HG03460 (cell line): ENCODE results near the gene HNRNPUL1.
A peak's percentile ranks its signal among the peaks of the same experiment; 100 is the strongest.

Source experiments
- ATAC-seq: cut with Tn5 transposase; IDR thresholded peaks from one replicate; pipeline ENCODE4 v1.9.1; 2021; ENCODE audit not compliant: unreplicated experiment

The HNRNPUL1 gene

DNA sequence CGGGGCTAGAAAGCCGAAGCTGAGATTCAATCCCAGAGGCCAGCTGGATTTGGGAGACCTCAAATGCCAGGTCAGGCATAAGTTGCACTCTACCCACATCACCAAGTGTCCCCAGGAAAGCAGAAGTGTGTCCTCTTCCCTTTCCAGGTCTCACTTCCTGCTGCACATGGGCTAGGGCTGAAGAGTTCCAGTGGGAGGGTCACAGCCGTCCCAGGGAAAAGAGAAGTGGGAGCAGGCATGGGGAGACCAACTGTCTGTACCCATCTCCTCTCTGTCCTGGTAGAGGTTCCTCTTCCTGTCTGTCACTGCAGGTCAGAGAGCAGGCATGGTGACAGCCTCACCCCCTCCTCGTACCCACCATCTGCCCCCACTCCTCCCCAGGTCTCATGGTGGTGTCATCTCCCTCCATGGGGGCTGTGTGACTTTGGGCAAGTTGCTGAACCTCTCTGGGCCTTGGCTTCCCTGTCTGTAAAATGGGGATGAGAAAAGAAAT lies 30.4 kb upstream of the HNRNPUL1 start:
- ATAC-seq = no peak

GRCh38 chr19:41234512-41235168 lies 29.5 kb upstream of the HNRNPUL1 start:
- ATAC-seq = no peak

GRCh38 chr19:41235480-41235879 lies 28.7 kb upstream of the HNRNPUL1 start:
- ATAC-seq = no peak

GRCh38 chr19:41238244-41238643 lies 25.9 kb upstream of the HNRNPUL1 start:
- no peak for ATAC-seq

- ATAC-seq = no peak
These were observed 24.8 kb upstream of the HNRNPUL1 start for GRCh38 chr19:41239363-41239762.

DNA sequence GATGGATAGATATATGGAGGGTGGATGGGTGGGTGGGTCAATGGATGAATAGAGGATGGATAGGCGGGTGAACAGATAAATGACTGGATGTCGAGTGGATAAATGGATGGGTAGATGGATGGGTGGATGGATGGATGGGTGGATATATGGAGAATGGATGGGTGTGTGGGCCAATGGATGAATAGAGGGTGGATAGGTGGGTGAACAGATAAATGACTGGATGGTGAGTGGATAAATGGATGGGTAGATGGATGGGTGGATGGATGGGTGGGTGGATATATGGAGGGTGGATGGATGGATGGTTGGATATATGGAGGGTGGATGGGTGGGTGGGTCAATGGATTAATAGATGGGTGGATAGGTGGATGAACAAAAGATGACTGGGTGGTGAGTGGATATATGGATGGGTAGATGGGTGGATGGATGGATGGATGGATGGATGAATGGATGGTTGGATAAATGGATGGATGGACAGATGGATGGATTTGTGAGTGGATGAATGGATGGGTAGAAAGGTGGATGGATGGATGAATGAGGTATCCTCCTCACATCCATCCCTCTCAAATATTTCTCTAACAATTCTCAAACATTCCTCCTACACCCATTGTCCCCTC lies 24.1 kb upstream of the HNRNPUL1 start:
- ATAC-seq = no peak

GRCh38 chr19:41241859-41242258 lies 22.3 kb upstream of the HNRNPUL1 start:
- no peak for ATAC-seq

GRCh38 chr19:41244117-41244516 lies 20.1 kb upstream of the HNRNPUL1 start:
- no peak for ATAC-seq

DNA sequence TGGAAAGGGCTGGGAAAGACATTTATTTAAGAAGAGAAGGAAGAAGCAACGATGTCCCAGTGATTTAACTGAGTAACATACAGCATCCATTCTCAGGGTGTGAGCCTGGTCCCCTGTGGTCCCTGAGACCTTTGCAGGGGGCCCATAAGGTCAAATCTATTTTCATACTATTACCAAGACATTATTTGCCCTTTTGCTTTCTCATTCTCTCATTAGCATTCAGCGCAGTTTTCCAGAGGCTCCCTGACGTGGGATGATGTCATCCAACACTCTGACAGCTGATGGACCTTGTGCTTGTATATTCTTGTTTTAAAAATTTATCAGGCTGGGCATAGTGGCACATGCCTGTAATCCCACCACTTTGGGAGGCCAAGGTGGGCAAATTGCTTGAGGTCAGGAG lies 18.3 kb upstream of the HNRNPUL1 start:
- no peak for ATAC-seq

DNA sequence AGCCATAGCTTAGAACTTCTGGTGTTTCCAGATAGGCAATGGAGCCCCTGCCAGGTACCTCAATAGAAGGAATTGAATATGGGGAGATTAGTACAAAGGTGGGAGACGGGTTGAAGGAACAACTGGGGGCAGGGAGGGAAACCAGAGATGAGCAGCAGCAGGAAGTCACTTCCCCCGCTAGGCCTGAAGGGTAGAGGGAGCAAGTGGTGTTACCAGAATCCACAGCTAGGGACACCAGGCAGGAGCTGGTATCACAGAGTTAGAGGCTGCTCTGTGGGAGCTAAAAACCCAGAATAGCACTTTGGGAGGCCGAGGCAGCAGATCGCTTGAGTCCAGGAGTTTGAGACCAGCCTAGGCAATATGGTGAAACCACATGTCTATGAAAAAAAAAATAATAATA lies 15.3 kb upstream of the HNRNPUL1 start:
- no peak for ATAC-seq

DNA sequence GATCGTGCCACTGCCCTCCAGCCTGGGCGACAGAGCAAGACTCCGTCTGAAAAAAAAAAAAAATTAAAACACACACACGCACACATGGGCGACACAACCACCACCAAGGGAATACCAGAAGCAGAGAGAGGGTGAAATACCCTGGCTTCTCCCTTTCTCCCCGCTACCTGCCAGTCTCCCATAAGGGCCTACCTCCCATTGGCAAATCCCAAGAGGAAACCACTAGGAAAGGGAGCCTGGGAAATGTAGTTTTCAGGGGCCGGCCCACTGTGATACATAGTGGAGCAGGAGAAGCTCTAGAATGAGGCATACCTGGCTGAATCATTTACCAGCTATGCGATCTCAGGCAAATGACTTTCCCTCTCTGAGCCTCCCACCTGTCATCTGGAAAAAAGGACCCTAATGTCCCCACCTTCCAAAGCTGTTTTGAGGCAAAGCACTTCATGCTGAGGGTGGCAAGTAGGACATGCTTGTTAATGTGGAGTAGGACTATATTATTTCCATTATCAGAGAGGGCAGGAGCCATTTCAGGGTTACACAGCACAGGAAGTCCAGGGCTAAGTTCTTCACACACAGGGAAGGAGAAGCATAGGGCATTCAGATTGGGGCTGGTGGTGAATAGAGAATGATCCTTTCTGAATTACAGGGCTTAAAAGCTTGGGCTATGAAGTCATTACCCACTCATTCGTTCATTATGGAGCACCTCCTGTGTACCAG lies 14.3 kb upstream of the HNRNPUL1 start:
- no peak for ATAC-seq

DNA sequence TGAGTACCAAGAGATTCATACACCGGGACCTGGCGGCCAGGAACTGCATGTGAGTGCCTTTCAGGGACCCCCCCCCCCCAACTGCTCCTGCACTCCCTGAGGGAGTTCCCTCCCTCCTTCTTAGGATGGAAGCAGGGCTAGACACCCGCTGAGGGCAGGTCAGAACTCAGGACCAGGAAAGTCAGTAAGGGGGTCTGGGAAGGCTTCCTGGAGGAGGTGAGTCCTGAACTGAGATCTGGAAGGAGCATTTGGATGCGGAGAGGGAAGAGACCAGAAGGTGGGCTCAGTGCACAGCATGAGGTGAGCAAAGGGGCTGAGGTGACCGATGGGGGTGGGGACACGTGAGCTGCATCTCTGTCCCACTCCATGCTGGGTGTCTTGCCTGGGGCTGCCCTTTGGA lies 10.5 kb upstream of the HNRNPUL1 start:
- no peak for ATAC-seq

GRCh38 chr19:41255171-41255570 lies 9.0 kb upstream of the HNRNPUL1 start:
- ATAC-seq = no peak

GRCh38 chr19:41261474-41262190 lies 2.5 kb upstream of the HNRNPUL1 start:
- ATAC-seq = no peak

GRCh38 chr19:41263042-41263849 lies 926 bp upstream of the HNRNPUL1 start:
- ATAC-seq = peak; percentile 11

DNA sequence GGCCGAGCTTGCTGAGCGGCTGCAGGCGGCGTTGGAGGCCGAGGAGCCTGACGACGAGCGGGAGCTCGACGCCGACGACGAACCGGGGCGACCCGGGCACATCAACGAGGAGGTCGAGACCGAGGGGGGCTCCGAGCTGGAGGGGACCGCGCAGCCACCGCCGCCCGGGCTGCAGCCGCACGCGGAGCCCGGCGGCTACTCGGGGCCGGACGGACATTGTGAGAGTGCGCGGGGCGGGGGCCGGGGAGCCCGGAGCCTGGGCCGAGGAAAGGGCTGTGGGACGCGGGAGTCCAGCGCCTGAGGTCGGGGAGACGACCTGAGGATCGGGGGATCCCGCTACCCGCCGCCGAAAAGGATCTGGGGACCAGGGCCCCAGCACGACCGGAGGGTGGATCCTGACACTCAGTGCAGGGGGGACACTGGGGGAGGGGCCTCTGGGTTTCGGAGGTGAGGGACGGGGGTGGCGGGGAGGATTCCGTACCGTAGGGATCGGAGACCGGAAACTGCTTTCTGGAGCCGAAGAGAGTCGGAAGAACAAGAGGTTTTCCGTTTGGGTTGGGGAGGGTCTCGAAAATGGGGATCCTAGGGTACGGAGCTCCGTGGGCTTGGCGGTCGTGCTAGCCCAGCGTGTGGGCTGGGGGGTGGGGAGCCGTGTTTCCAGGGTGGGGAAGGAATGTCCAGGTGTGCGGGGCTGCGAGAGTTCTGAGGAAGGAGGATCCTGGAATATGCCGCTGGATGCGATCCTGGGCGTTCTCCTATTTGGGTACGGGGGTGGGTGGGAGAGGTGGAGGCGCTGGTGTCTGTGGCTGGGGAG lies 616 bp downstream of the HNRNPUL1 start:
- no peak for ATAC-seq

DNA sequence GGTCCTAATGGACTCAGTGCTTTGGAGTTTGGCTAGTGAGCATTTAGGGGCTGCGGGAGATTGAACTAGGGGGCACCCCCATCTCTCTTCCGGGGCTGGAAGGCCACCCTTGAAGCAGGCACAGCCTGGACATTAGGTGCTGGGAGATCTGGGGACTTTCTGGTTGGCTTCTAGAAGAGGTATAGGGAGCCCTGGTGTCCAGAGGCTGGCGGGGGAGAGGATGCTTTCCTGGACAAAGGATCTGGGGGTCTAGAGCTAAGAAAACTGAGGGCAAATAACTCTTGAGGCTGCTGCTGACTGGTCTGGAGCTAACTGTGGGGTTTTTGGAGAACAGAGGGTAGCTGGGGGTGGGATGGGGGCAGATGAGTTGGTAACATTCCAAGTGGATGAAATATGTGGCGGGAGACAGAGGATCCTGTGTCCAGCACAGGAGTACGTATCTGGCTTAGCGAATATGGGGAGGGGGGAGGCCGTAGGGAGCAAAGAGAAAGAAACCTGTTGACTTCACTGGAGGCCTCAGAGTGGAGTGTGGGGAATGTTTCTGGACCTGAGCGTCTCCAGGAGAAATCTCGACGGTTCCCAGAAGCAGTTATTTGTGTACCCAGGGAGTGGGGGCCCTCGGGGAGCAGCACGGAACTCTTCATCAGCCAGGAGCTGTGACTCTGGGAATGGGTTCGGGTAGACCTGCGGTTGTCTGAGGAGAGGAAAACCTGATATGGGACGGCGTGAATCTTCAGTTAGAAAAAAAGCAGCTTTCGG lies 1.4 kb downstream of the HNRNPUL1 start:
- ATAC-seq = no peak

DNA sequence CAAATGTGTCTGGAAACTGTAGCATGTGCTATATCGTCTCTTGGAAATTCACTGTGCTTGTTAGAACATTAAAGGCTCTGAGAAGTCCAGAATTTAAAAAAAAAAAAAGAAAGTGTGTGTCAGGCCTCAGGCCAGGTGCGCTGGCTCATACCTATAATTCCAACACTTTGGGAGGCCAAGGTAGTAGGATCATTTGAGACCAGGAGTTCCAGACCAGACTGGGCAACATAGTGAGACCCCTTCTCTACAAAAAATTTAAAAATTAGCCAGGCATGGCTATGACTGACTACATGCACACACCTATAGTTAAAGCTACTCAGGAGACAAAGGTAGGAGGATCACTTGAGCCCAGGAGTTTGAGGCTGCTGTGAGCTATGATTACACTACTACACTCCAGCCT lies 4.9 kb downstream of the HNRNPUL1 start:
- ATAC-seq = no peak

- no peak for ATAC-seq
These were observed 5.4 kb downstream of the HNRNPUL1 start for GRCh38 chr19:41269571-41269970.
